Measurements from ENCODE around the gene ATP5F1D. TPM values are rescaled to one million over a fixed set of nuclear protein-coding genes. Genes with fewer than 3 reads are reported as not detected.

ATP5F1D gene
- total and polyA plus RNA-seq, 2 donors (not counting 3 experiments of a cell fraction or from before 2014, with no cell fraction given): 167 to 192 TPM

DNA sequence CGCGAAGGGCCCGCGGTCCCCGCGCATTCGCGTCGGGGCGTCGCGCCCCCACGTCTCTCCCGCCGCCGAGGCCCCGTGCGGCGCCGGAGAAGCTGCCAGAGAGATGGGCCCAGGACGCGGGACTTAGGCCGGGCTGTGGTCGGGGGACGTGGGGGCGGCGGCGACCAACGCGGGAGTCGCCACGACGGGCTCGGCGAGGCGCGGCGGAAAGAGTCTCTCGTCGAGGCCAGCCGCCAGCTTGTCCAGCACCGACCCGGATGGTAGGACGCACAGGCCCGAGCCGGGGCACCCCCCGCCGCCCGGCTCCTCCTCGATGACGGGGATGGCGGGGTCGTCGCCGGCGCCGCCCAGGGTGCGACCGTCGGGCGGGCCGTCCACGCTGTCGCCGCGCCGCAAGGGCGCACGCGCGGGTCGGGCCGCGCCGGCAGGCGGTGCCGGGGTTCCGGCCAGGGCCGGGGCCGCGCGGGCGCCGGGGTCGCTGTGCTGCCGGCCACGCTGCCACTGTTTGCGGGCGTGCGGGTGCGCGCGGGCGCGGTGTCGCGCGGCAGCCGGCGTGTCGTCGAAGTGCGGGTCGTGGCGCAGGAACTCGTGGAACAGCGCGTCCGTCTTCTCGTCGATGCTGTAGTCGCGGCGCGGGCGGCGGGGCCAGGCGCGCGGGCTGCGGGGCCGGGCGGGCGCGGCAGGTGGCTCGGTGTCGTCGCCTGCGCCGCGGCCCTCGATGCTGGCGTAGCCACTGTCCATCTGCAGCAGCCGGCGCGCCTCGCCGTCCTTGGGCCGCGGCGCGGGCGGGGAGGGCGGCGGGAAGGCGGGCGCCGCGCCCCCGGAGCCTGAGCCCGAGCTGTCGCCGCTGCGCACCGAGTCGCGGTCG is 12.3 kb upstream of the ATP5F1D start:
- Histone ChIP-seq H3K9ac (replicated peaks; ENCODE audit: extremely low read depth, insufficient read depth, low read length) (no peak overlapping the region), H3K79me2 (ENCODE audit: control insufficient read depth, insufficient read depth, low read length) (no peaks in the 10 kb centered on the region), H3K4me1 (ENCODE audit: control insufficient read depth, extremely low read depth, insufficient read depth, low read length) (peaks cover 10% of the 10 kb centered on the region), H4K20me1 (replicated peaks; ENCODE audit: control insufficient read depth, extremely low read depth, insufficient read depth, low read length) (no peaks in the 10 kb centered on the region), H2AFZ (ENCODE audit: low read depth, low read length) (no peak overlapping the region), H3K9me3 (replicated peaks; ENCODE audit: control insufficient read depth, insufficient read depth, low read length) (no peaks in the 10 kb centered on the region), H3K4me3 (replicated peaks in 1 of 3; ENCODE audit: insufficient read depth in 1 of 3, low read depth in 1 of 3, low read length in 3 of 3) (no peak overlapping the region), H3K36me3 (ENCODE audit: control insufficient read depth in 2 of 2, extremely low read depth in 1 of 2, insufficient read depth in 2 of 2, low read length in 2 of 2) (peaks cover 0 to 12% of the 10 kb centered on the region in 2 experiments), H3K27ac (ENCODE audit: insufficient read depth, low read depth, low read length) (no peak overlapping the region), H3K9me1 (replicated peaks; ENCODE audit: control insufficient read depth, extremely low read depth, insufficient read depth, low read length) (no peaks in the 10 kb centered on the region), H3K27me3 (ENCODE audit: control insufficient read depth in 2 of 2, insufficient read depth in 2 of 2, low read length in 2 of 2) (no peaks in the 10 kb centered on the region), H3K4me2 (ENCODE audit: insufficient read depth, low read length) (no peak overlapping the region)
- intact Hi-C loops (cut with micrococcal nuclease) (no loop called here), dilution Hi-C loops (cut with MboI; ENCODE audit: extremely low pct_ligation_motif_present, low sequenced_read_pairs) (no loop called here)
- ChIA-PET POLR2A (no interaction called here), CTCF (no interaction called here)
- DNase-seq (ENCODE audit: low read depth, low spot score): no peak
- no TSS peak for BruUV-seq (replicated peaks)
- TF ChIP-seq, protein P1, sequence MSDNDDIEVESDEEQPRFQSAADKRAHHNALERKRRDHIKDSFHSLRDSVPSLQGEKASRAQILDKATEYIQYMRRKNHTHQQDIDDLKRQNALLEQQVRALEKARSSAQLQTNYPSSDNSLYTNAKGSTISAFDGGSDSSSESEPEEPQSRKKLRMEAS (IDR thresholded peaks at IDR 0.05; ENCODE audit: insufficient read depth, insufficient read length): no peak
- no peak for TF ChIP-seq POLR2AphosphoS5 (IDR thresholded peaks at IDR 0.05; ENCODE audit: insufficient read depth, low read depth, low read length)
- TF ChIP-seq POLR2A (IDR thresholded peaks at IDR 0.05; ENCODE audit: low read depth, low read length): no peak
- TF ChIP-seq, protein P2, sequence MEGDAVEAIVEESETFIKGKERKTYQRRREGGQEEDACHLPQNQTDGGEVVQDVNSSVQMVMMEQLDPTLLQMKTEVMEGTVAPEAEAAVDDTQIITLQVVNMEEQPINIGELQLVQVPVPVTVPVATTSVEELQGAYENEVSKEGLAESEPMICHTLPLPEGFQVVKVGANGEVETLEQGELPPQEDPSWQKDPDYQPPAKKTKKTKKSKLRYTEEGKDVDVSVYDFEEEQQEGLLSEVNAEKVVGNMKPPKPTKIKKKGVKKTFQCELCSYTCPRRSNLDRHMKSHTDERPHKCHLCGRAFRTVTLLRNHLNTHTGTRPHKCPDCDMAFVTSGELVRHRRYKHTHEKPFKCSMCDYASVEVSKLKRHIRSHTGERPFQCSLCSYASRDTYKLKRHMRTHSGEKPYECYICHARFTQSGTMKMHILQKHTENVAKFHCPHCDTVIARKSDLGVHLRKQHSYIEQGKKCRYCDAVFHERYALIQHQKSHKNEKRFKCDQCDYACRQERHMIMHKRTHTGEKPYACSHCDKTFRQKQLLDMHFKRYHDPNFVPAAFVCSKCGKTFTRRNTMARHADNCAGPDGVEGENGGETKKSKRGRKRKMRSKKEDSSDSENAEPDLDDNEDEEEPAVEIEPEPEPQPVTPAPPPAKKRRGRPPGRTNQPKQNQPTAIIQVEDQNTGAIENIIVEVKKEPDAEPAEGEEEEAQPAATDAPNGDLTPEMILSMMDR (IDR thresholded peaks at IDR 0.05; ENCODE audit: extremely low read depth in 1 of 2, insufficient read depth in 1 of 2, low read depth in 1 of 2, low read length in 2 of 2): no peak
- TF ChIP-seq EZH2 (IDR thresholded peaks at IDR 0.05; ENCODE audit: borderline replicate concordance, low read depth, low read length, severe bottlenecking): no peak
- TF ChIP-seq MYC (IDR thresholded peaks at IDR 0.05; ENCODE audit: low read depth, low read length): no peak
- TF ChIP-seq JUN (IDR thresholded peaks at IDR 0.05; ENCODE audit: borderline replicate concordance, insufficient read depth, insufficient read length, low read depth): no peak
- TF ChIP-seq GATA2 (IDR thresholded peaks at IDR 0.05; ENCODE audit: insufficient read depth, insufficient read length, low read depth, low read length): no peak
- TF ChIP-seq FOS (IDR thresholded peaks at IDR 0.05; ENCODE audit: borderline replicate concordance, insufficient read depth, low read length): no peak
- no peak for FAIRE-seq

Data from endothelial cell of umbilical vein (primary cell).